Neural progenitor cell (in vitro differentiated cells): Measurements from ENCODE around the gene IFIT1B. TPM values are rescaled to one million over a fixed set of nuclear protein-coding genes. Genes with fewer than 3 reads are reported as not detected.

Experiments used
- DNase-seq: peaks from one replicate; pipeline ENCODE4 v3.0.0-alpha.2; 2016; ENCODE audit warnings: low spot score
- H2AFZ ChIP-seq: fragments of 200-600 bp; sonication (generic); replicated peaks from 2 replicates; pipeline ENCODE4 v1.6.1; 2016; ENCODE audit warnings: antibody characterized with exemption
- H3F3A ChIP-seq: fragments of 200-600 bp; sonication (generic); 2 replicates; pipeline ENCODE4 v1.6.1; 2016; ENCODE audit warnings: antibody characterized with exemption, low read depth
- H3K27ac ChIP-seq: fragments of 200-600 bp; sonication (generic); 2 replicates; pipeline ENCODE4 v1.5.1; 2016; ENCODE audit warnings: mild to moderate bottlenecking
- H3K27me3 ChIP-seq: fragments of 200-600 bp; sonication (generic); 2 replicates; pipeline ENCODE4 v1.6.1; 2016; ENCODE audit warnings: mild to moderate bottlenecking, moderate library complexity
- H3K36me3 ChIP-seq: fragments of 200-600 bp; sonication (generic); 2 replicates; pipeline ENCODE4 v1.5.1; 2016
- H3K4me1 ChIP-seq: fragments of 200-600 bp; sonication (generic); 2 replicates; pipeline ENCODE4 v1.6.1; 2016; ENCODE audit warnings: mixed run types
- H3K4me2 ChIP-seq: fragments of 200-600 bp; sonication (generic); 2 replicates; pipeline ENCODE4 v1.6.1; 2016
- H3K4me3 ChIP-seq: fragments of 200-600 bp; sonication (generic); 2 replicates; pipeline ENCODE4 v1.5.1; 2016
- H3K79me2 ChIP-seq: fragments of 200-600 bp; sonication (generic); 2 replicates; pipeline ENCODE4 v1.6.1; 2016; ENCODE audit warnings: low read depth
- H3K9ac ChIP-seq: fragments of 200-600 bp; sonication (generic); 2 replicates; pipeline ENCODE4 v1.6.1; 2016
- H3K9me3 ChIP-seq: fragments of 200-600 bp; sonication (generic); 2 replicates; pipeline ENCODE4 v1.5.1; 2016; ENCODE audit warnings: low read depth
- H4K20me1 ChIP-seq: fragments of 200-600 bp; sonication (generic); 2 replicates; pipeline ENCODE4 v1.6.1; 2016; ENCODE audit warnings: low read depth
- H3K27ac Mint-ChIP-seq: 3 replicates; pipeline ENCODE4 v1.8.0; 2021; ENCODE audit warnings: mixed read lengths
- H3K27me3 Mint-ChIP-seq: 2 replicates; pipeline ENCODE4 v1.8.0; 2022; ENCODE audit warnings: low read depth, mild to moderate bottlenecking, inconsistent platforms, moderate library complexity, mixed read lengths; ENCODE audit not compliant: insufficient read depth
- H3K36me3 Mint-ChIP-seq: 3 replicates; pipeline ENCODE4 v1.8.0; 2021; ENCODE audit warnings: mixed read lengths
- H3K4me1 Mint-ChIP-seq: 3 replicates; pipeline ENCODE4 v1.8.0; 2021; ENCODE audit warnings: mixed read lengths
- H3K4me3 Mint-ChIP-seq: 3 replicates; pipeline ENCODE4 v1.8.0; 2021; ENCODE audit warnings: mild to moderate bottlenecking, moderate library complexity, mixed read lengths
- H3K9me3 Mint-ChIP-seq: 3 replicates; pipeline ENCODE4 v1.8.0; 2020; ENCODE audit warnings: mixed read lengths
- EZH2 ChIP-seq: fragments of 200-600 bp; sonication (generic); IDR thresholded peaks from 2 replicates; pipeline ENCODE4 v1.6.1; 2017; ENCODE audit warnings: antibody characterized with exemption, mild to moderate bottlenecking, moderate library complexity
- EZH2phosphoT487 ChIP-seq: fragments of 200-600 bp; sonication (generic); IDR thresholded peaks from 2 replicates; pipeline ENCODE4 v1.6.1; 2017; ENCODE audit warnings: antibody characterized with exemption
- total RNA-seq: library from RNA; depleted of rRNA; stranded (reverse); fragments of >200 nt; gene quantifications from 2 replicates; pipeline ENCODE4 v1.2.3, GENCODE V29; 2015; ENCODE audit warnings: low replicate concordance
- TF ChIP-seq, protein P1 (sequence below): fragments of 200-600 bp; sonication (generic); IDR thresholded peaks from 2 replicates; pipeline ENCODE4 v1.5.1; 2017; ENCODE audit warnings: antibody characterized with exemption, mild to moderate bottlenecking

IFIT1B gene
- total RNA-seq, 1 donor from 2014 or later, result not detected

DNA sequence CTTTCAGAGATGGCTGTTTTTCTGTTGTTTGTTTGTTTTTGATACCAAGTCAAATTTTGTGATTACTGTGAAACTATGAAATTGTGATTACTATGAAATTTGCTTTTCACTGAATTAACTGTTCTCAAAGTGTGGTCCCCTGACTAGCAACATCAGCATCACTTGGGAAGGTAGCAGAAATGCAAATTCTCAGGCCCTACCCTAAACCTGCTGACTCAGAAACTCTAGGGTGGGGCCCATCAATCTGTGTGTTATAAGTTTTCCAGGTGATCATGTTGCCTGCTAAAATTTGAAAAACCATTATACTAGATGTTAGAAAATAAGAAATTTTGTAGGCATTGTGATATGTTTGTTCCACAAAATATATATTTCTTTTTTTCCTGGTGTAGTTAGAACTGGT lies 1.2 kb downstream of the IFIT1B start:
- Histone ChIP-seq H2AFZ (no peak overlapping the region), H3K4me2 (no peak overlapping the region), H3K27ac (no peak overlapping the region), H3K4me3 (no peak overlapping the region), H3K27me3 (no peaks in the 10 kb centered on the region), H4K20me1 (no peaks in the 10 kb centered on the region), H3K79me2 (no peaks in the 10 kb centered on the region), H3K9me3 (no peaks in the 10 kb centered on the region), H3K9ac (no peak overlapping the region), H3K4me1 (no peaks in the 10 kb centered on the region), H3K36me3 (no peaks in the 10 kb centered on the region), H3F3A (no peaks in the 10 kb centered on the region)
- H3K9me3 Mint-ChIP-seq, result no peaks in the 10 kb centered on the region
- H3K4me3 Mint-ChIP-seq, result no peak overlapping the region
- peaks cover 4% of the 10 kb centered on the region for H3K27me3 Mint-ChIP-seq
- TF ChIP-seq EZH2 (no peak), EZH2phosphoT487 (no peak)
- TF ChIP-seq, protein P1, sequence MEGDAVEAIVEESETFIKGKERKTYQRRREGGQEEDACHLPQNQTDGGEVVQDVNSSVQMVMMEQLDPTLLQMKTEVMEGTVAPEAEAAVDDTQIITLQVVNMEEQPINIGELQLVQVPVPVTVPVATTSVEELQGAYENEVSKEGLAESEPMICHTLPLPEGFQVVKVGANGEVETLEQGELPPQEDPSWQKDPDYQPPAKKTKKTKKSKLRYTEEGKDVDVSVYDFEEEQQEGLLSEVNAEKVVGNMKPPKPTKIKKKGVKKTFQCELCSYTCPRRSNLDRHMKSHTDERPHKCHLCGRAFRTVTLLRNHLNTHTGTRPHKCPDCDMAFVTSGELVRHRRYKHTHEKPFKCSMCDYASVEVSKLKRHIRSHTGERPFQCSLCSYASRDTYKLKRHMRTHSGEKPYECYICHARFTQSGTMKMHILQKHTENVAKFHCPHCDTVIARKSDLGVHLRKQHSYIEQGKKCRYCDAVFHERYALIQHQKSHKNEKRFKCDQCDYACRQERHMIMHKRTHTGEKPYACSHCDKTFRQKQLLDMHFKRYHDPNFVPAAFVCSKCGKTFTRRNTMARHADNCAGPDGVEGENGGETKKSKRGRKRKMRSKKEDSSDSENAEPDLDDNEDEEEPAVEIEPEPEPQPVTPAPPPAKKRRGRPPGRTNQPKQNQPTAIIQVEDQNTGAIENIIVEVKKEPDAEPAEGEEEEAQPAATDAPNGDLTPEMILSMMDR, result no peak
- no peaks in the 10 kb centered on the region for H3K36me3 Mint-ChIP-seq
- H3K27ac Mint-ChIP-seq, result no peak overlapping the region
- peaks cover 15% of the 10 kb centered on the region for H3K4me1 Mint-ChIP-seq
- no peak for DNase-seq

DNA sequence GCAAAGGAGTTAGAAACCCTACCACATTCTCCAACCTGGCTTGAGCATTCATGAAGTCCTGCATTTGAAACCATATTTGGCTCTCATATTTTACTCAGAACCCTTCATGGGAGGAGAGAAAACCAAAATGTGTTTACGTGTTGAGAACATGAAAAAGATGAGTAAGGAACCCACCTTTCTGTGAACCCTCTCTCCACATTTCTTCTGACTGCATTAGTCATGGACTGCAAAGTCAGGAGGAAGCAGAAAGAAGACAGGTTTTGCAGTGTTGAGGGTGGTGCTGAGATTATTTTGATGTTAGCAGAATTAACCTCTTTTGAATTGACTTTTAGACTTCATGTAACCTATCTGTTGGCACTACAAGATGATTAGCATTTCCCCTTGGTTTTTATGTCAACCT lies 4.9 kb downstream of the IFIT1B start:
- no peaks in the 10 kb centered on the region for H3K27me3 ChIP-seq
- Mint-ChIP-seq H3K36me3 (no peaks in the 10 kb centered on the region), H3K27ac (no peak overlapping the region), H3K27me3 (peaks cover 4% of the 10 kb centered on the region), H3K9me3 (no peaks in the 10 kb centered on the region), H3K4me3 (no peak overlapping the region), H3K4me1 (peaks cover 11% of the 10 kb centered on the region)
- H3K27ac ChIP-seq, result no peak overlapping the region
- no peaks in the 10 kb centered on the region for H4K20me1 ChIP-seq
- no peak overlapping the region for H3K9ac ChIP-seq
- H2AFZ ChIP-seq, result no peak overlapping the region
- H3K36me3 ChIP-seq, result no peaks in the 10 kb centered on the region
- H3K9me3 ChIP-seq, result no peaks in the 10 kb centered on the region
- no peaks in the 10 kb centered on the region for H3K79me2 ChIP-seq
- DNase-seq, result no peak
- H3F3A ChIP-seq, result no peaks in the 10 kb centered on the region
- H3K4me1 ChIP-seq, result no peaks in the 10 kb centered on the region
- H3K4me2 ChIP-seq, result no peak overlapping the region
- TF ChIP-seq EZH2phosphoT487 (no peak), EZH2 (no peak)
- TF ChIP-seq, protein P1, result no peak
- H3K4me3 ChIP-seq, result no peak overlapping the region

DNA sequence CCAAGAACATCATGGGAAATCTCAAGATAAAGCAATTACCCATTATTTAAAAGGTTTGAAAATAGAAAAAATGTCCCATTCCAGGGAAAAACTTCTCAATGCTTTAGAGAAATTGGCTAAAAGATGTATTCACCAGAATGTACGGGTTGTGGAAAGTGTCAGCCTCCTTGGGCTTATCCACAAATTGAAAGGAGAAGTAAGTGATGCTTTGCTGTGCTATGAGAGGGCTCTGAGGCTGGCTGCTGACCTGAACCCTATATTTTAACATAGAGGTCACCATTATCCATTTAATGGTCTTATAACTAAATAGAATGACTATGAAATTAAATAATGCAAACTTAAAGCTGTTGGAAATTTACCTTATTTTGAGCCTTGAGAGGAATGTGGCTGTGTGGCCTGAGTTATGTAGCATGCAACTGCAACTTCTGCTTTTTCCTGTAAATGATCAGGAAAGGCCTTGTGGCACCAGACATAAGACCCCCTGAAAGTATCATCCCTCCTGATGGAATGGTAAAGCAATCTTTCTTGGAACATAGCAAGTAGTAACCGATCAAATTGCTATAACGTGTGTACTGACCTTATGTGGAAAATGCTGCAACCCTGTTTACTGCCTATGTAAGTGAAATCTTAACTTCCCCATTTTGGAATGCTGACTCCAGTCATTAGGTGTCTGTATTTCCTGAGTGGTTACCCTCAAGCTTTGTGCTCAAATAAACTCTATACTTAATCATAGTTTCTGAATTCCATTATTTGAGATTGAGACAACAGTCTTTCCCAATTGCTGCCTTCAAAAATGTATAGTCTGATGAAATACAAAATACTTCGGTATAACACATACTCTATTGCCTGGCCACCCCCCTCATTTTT lies 6.9 kb downstream of the IFIT1B start:
- Histone ChIP-seq H4K20me1 (no peaks in the 10 kb centered on the region), H3F3A (no peaks in the 10 kb centered on the region), H3K27ac (no peak overlapping the region), H3K79me2 (no peaks in the 10 kb centered on the region), H2AFZ (no peak overlapping the region), H3K9me3 (no peaks in the 10 kb centered on the region), H3K36me3 (no peaks in the 10 kb centered on the region), H3K9ac (no peak overlapping the region), H3K4me3 (no peak overlapping the region), H3K4me2 (no peak overlapping the region), H3K27me3 (no peaks in the 10 kb centered on the region), H3K4me1 (no peaks in the 10 kb centered on the region)
- TF ChIP-seq, protein P1, result no peak
- no peak for TF ChIP-seq EZH2phosphoT487
- TF ChIP-seq EZH2, result no peak
- H3K4me1 Mint-ChIP-seq, result no peaks in the 10 kb centered on the region
- peaks cover 2% of the 10 kb centered on the region for H3K27me3 Mint-ChIP-seq
- no peak overlapping the region for H3K4me3 Mint-ChIP-seq
- no peak overlapping the region for H3K27ac Mint-ChIP-seq
- H3K9me3 Mint-ChIP-seq, result no peaks in the 10 kb centered on the region
- H3K36me3 Mint-ChIP-seq, result no peaks in the 10 kb centered on the region
- no peak for DNase-seq
